H9 (cell line): Measurements from ENCODE around the gene SLC24A3. TPM values are rescaled to one million over a fixed set of nuclear protein-coding genes. Genes with fewer than 3 reads are reported as not detected.

ENCODE experiments used
- DNase-seq: peaks from one replicate; pipeline ENCODE4 v3.0.0-alpha.2; 2017
- H2AFZ ChIP-seq: one replicate; pipeline ENCODE4 v1.6.1; 2013; ENCODE audit warnings: mild to moderate bottlenecking, low read length, control low read depth, moderate library complexity
- H2AK5ac ChIP-seq: 2 replicates; pipeline ENCODE4 v1.6.1; 2013; ENCODE audit warnings: low read length, control low read depth, mixed read lengths; ENCODE audit not compliant: insufficient read length
- H2BK120ac ChIP-seq: one replicate; pipeline ENCODE4 v1.6.1; 2013; ENCODE audit warnings: low read depth, mild to moderate bottlenecking, low read length, control low read depth, inconsistent platforms; ENCODE audit not compliant: poor library complexity, severe bottlenecking
- H2BK12ac ChIP-seq: 2 replicates; pipeline ENCODE4 v1.6.1; 2013; ENCODE audit warnings: low read length, control low read depth, mixed read lengths, low read depth; ENCODE audit not compliant: insufficient read length
- H2BK15ac ChIP-seq: 2 replicates; pipeline ENCODE4 v1.6.1; 2013; ENCODE audit warnings: low read depth, low read length, control low read depth
- H2BK20ac ChIP-seq: one replicate; pipeline ENCODE4 v1.6.1; 2013; ENCODE audit warnings: low read depth, mild to moderate bottlenecking, low read length, control low read depth, inconsistent platforms; ENCODE audit not compliant: poor library complexity, severe bottlenecking
- H2BK5ac ChIP-seq: 2 replicates; pipeline ENCODE4 v1.6.1; 2013; ENCODE audit warnings: low read length, control low read depth, mixed read lengths; ENCODE audit not compliant: insufficient read length
- H3K14ac ChIP-seq: 2 replicates; pipeline ENCODE4 v1.6.1; 2013; ENCODE audit warnings: low read length, control low read depth; ENCODE audit not compliant: insufficient read depth
- H3K18ac ChIP-seq: 2 replicates; pipeline ENCODE4 v1.6.1; 2013; ENCODE audit warnings: low read depth, mild to moderate bottlenecking, mixed read lengths, low read length, control low read depth; ENCODE audit not compliant: insufficient read length
- H3K23ac ChIP-seq: 2 replicates; pipeline ENCODE4 v1.6.1; 2013; ENCODE audit warnings: low read length, control low read depth, mixed read lengths, low read depth; ENCODE audit not compliant: insufficient read length
- H3K23me2 ChIP-seq: 2 replicates; pipeline ENCODE4 v1.6.1; 2013; ENCODE audit warnings: low read depth, mild to moderate bottlenecking, mixed read lengths, low read length, control low read depth; ENCODE audit not compliant: insufficient read length, poor library complexity, severe bottlenecking
- H3K27ac ChIP-seq: 2 replicates; pipeline ENCODE4 v1.5.1; 2013; ENCODE audit warnings: low read length, control low read depth, mixed read lengths, low read depth; ENCODE audit not compliant: insufficient read length
- H3K27me3 ChIP-seq: 2 replicates; pipeline ENCODE4 v1.6.1; 2013; ENCODE audit warnings: low read length, control low read depth, inconsistent platforms; ENCODE audit not compliant: insufficient read depth
- H3K4ac ChIP-seq: 2 replicates; pipeline ENCODE4 v1.6.1; 2013; ENCODE audit warnings: low read depth, mild to moderate bottlenecking, control low read depth, inconsistent platforms, low read length, moderate library complexity
- H3K4me1 ChIP-seq: 2 replicates; pipeline ENCODE4 v1.6.1; 2013; ENCODE audit warnings: low read length, control low read depth, inconsistent platforms; ENCODE audit not compliant: insufficient read depth
- H3K4me2 ChIP-seq: 2 replicates; pipeline ENCODE4 v1.6.1; 2013; ENCODE audit warnings: low read length, control low read depth, mixed read lengths; ENCODE audit not compliant: insufficient read length, insufficient read depth
- H3K56ac ChIP-seq: 2 replicates; pipeline ENCODE4 v1.6.1; 2013; ENCODE audit warnings: low read depth, mild to moderate bottlenecking, mixed read lengths, low read length, control low read depth; ENCODE audit not compliant: insufficient read length
- H3K79me1 ChIP-seq: 2 replicates; pipeline ENCODE4 v1.6.1; 2013; ENCODE audit warnings: low read depth, mild to moderate bottlenecking, moderate library complexity, low read length, control low read depth, inconsistent platforms; ENCODE audit not compliant: insufficient read depth, poor library complexity, severe bottlenecking
- H3K79me2 ChIP-seq: 2 replicates; pipeline ENCODE4 v1.6.1; 2013; ENCODE audit warnings: low read length, control low read depth, inconsistent platforms; ENCODE audit not compliant: insufficient read depth
- H3K9ac ChIP-seq: 2 replicates; pipeline ENCODE4 v1.6.1; 2013; ENCODE audit warnings: low read length, control low read depth, mixed read lengths; ENCODE audit not compliant: insufficient read length; ENCODE audit errors: extremely low read depth
- H3K9me3 ChIP-seq: one replicate; pipeline ENCODE4 v1.6.1; 2013; ENCODE audit warnings: low read depth, low read length, inconsistent platforms; ENCODE audit not compliant: control insufficient read depth
- H3T11ph ChIP-seq: one replicate; pipeline ENCODE4 v1.6.1; 2013; ENCODE audit warnings: mild to moderate bottlenecking, low read length, control low read depth, inconsistent platforms
- H4K20me1 ChIP-seq: one replicate; pipeline ENCODE4 v1.6.1; 2013; ENCODE audit not compliant: control insufficient read depth, insufficient read length, insufficient read depth
- H4K5ac ChIP-seq: 2 replicates; pipeline ENCODE4 v1.6.1; 2013; ENCODE audit warnings: low read depth, mild to moderate bottlenecking, mixed read lengths, low read length, control low read depth; ENCODE audit not compliant: insufficient read length
- H4K8ac ChIP-seq: replicated peaks from 2 replicates; pipeline ENCODE4 v1.6.1; 2013; ENCODE audit warnings: low read length, control low read depth, mixed read lengths, low read depth; ENCODE audit not compliant: insufficient read length
- H4K91ac ChIP-seq: 2 replicates; pipeline ENCODE4 v1.6.1; 2013; ENCODE audit warnings: low read depth, mild to moderate bottlenecking, moderate library complexity, mixed read lengths, low read length, control low read depth; ENCODE audit not compliant: insufficient read length
- H3K27ac Mint-ChIP-seq, 3 experiments: 2 replicates in 2 of 3; 3 replicates in 1 of 3; pipeline ENCODE4 v1.8.0; 2020 to 2021; ENCODE audit warnings: mixed read lengths in 3 of 3, mild to moderate bottlenecking in 1 of 3, moderate library complexity in 1 of 3
- H3K27me3 Mint-ChIP-seq: 2 replicates; pipeline ENCODE4 v1.8.0; 2021; ENCODE audit warnings: low read depth, mild to moderate bottlenecking, moderate library complexity, mixed read lengths
- H3K36me3 Mint-ChIP-seq, 3 experiments: 2 replicates in 2 of 3; 3 replicates in 1 of 3; pipeline ENCODE4 v1.8.0; 2020 to 2021; ENCODE audit warnings: low read depth in 3 of 3, mixed read lengths in 3 of 3; ENCODE audit not compliant: insufficient read depth in 1 of 3
- H3K4me1 Mint-ChIP-seq, 2 experiments: 2 replicates each; pipeline ENCODE4 v1.8.0; 2020; ENCODE audit warnings: mixed read lengths in 2 of 2
- H3K4me3 Mint-ChIP-seq, 2 experiments: 2 replicates in 1 of 2; 3 replicates in 1 of 2; pipeline ENCODE4 v1.8.0; 2020 to 2021; ENCODE audit warnings: mild to moderate bottlenecking in 2 of 2, mixed read lengths in 2 of 2, moderate library complexity in 1 of 2
- H3K9me3 Mint-ChIP-seq, 2 experiments: 2 replicates in 1 of 2; 3 replicates in 1 of 2; pipeline ENCODE4 v1.8.0; 2020; ENCODE audit warnings: mild to moderate bottlenecking in 2 of 2, mixed read lengths in 2 of 2, moderate library complexity in 1 of 2
- CTCF ChIP-seq: fragments of 200-600 bp; sonication (generic); conservative IDR thresholded peaks from 3 replicates; pipeline ENCODE4 v1.8.0; 2021; ENCODE audit warnings: antibody characterized with exemption, mild to moderate bottlenecking
- WGBS: extraction: QIAGEN DNeasy Blood & Tissue Kit; methylation state at CpG from one replicate; pipeline ENCODE4 v1.1.7; 2013; ENCODE audit warnings: missing lambda C conversion rate, low lambda C conversion rate, mixed read lengths; ENCODE audit not compliant: insufficient read length; ENCODE audit errors: extremely low coverage; 5-methylcytosine and 5-hydroxymethylcytosine counted together
- total RNA-seq: library from RNA; stranded (reverse); gene quantifications from 2 replicates; pipeline ENCODE4 v1.2.1, GENCODE V29; 2021

The SLC24A3 gene
- total RNA-seq, 1 experiment from 2014 or later, result 0.83 TPM

GRCh38 chr20:19725814-19726525 is 513.5 kb downstream of the SLC24A3 start:
- DNase-seq, result no peak
- TF ChIP-seq CTCF, result no peak
- peaks cover 2% of the 10 kb centered on the region; the same call in 1 of the 2 replicates for H3K27me3 Mint-ChIP-seq
- H3K4me3 Mint-ChIP-seq, result no peak overlapping the region
- Histone ChIP-seq H3T11ph (no peak overlapping the region), H3K56ac (no peak overlapping the region), H3K23ac (no peak overlapping the region), H2BK120ac (no peak overlapping the region), H3K18ac (no peak overlapping the region), H4K5ac (no peak overlapping the region), H3K9ac (no peak overlapping the region), H3K79me1 (no peaks in the 10 kb centered on the region), H3K79me2 (no peaks in the 10 kb centered on the region), H2AFZ (no peak overlapping the region), H3K4me2 (no peak overlapping the region), H3K27me3 (no peaks in the 10 kb centered on the region), H3K4ac (no peak overlapping the region), H4K8ac (no peak overlapping the region), H3K14ac (no peak overlapping the region), H2AK5ac (no peak overlapping the region), H2BK12ac (no peak overlapping the region), H2BK15ac (no peak overlapping the region), H3K23me2 (no peaks in the 10 kb centered on the region), H3K9me3 (no peaks in the 10 kb centered on the region), H4K91ac (no peak overlapping the region), H3K27ac (no peak overlapping the region), H2BK5ac (no peak overlapping the region), H4K20me1 (no peaks in the 10 kb centered on the region), H2BK20ac (no peak overlapping the region), H3K4me1 (no peaks in the 10 kb centered on the region)
- WGBS, result no CpG with 5 or more reads among the region's 1 CpG
- H3K9me3 Mint-ChIP-seq, result no peaks in the 10 kb centered on the region
- no peaks in the 10 kb centered on the region for H3K36me3 Mint-ChIP-seq
- no peak overlapping the region for H3K27ac Mint-ChIP-seq
- no peaks in the 10 kb centered on the region for H3K4me1 Mint-ChIP-seq
